Nephron progenitor cell (in vitro differentiated cells): Measurements from ENCODE around the gene SSX2IP.

Experiments used
- DNase-seq: peaks from one replicate; pipeline ENCODE4 v3.0.0; 2021
- H3K27ac Mint-ChIP-seq: 2 replicates; pipeline ENCODE4 v1.8.0; 2021; ENCODE audit warnings: mild to moderate bottlenecking, moderate library complexity, mixed read lengths
- H3K27me3 Mint-ChIP-seq: 2 replicates; pipeline ENCODE4 v1.8.0; 2021; ENCODE audit warnings: mild to moderate bottlenecking, low read depth, mixed read lengths; ENCODE audit not compliant: poor library complexity
- H3K36me3 Mint-ChIP-seq: 2 replicates; pipeline ENCODE4 v1.8.0; 2021; ENCODE audit warnings: low read depth, mixed read lengths
- H3K4me1 Mint-ChIP-seq: 2 replicates; pipeline ENCODE4 v1.8.0; 2021; ENCODE audit warnings: mixed read lengths
- H3K4me3 Mint-ChIP-seq: 2 replicates; pipeline ENCODE4 v1.8.0; 2021; ENCODE audit warnings: mild to moderate bottlenecking, moderate library complexity, mixed read lengths
- H3K9me3 Mint-ChIP-seq: 2 replicates; pipeline ENCODE4 v1.8.0; 2021; ENCODE audit warnings: mild to moderate bottlenecking, moderate library complexity, mixed read lengths
- TF ChIP-seq, protein P1 (sequence below): fragments of 200-600 bp; sonication (generic); IDR thresholded peaks from 2 replicates; pipeline ENCODE4 v1.5.0; 2021; ENCODE audit warnings: antibody characterized with exemption

The SSX2IP gene

DNA sequence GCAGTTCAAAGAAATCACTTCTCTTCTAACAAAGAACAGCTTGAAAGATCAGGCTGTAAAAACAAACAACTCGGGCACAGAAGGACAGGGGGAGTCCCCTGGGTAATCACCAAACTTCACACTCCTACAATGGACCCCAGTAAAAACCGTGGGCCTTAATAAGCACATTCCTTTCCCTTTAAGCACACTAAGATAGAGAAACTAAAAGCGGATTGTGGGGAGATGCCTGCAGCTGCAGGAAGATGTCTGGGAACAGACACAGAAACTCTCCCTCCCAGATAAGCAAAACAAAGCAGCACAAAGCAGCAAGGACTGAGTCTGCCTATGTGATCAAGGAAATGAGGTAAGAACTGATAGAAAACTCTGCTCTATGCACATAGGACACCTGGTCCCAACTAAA is 78.5 kb downstream of the SSX2IP start:
- peaks cover 11% of the 10 kb centered on the region for H3K4me1 Mint-ChIP-seq
- H3K36me3 Mint-ChIP-seq, result peaks cover 47% of the 10 kb centered on the region
- H3K9me3 Mint-ChIP-seq, result peaks cover 84% of the 10 kb centered on the region
- H3K4me3 Mint-ChIP-seq, result peak overlapping the region; percentile 18
- DNase-seq, result no peak
- TF ChIP-seq, protein P1, sequence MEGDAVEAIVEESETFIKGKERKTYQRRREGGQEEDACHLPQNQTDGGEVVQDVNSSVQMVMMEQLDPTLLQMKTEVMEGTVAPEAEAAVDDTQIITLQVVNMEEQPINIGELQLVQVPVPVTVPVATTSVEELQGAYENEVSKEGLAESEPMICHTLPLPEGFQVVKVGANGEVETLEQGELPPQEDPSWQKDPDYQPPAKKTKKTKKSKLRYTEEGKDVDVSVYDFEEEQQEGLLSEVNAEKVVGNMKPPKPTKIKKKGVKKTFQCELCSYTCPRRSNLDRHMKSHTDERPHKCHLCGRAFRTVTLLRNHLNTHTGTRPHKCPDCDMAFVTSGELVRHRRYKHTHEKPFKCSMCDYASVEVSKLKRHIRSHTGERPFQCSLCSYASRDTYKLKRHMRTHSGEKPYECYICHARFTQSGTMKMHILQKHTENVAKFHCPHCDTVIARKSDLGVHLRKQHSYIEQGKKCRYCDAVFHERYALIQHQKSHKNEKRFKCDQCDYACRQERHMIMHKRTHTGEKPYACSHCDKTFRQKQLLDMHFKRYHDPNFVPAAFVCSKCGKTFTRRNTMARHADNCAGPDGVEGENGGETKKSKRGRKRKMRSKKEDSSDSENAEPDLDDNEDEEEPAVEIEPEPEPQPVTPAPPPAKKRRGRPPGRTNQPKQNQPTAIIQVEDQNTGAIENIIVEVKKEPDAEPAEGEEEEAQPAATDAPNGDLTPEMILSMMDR, result no peak
- peaks cover 3% of the 10 kb centered on the region for H3K27me3 Mint-ChIP-seq
- H3K27ac Mint-ChIP-seq, result peak overlapping the region; percentile 96

DNA sequence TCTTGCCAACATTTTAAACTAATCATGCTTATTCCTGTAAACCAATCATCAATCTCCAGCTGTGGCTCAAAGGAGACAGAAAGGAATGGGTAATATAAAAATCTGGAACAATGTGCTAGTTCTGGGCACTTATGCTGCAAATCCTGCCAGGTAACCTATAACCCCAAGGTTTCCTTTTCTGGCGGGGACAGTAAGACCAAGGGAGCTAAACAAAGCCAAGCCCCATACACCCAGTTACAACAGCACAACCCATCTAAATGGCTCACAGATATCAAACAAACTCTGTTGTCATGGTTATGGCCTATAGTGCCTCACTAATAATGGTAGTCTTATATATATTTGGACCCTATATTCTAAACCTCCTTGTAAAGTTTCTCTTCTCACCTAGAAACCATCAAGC is 79.2 kb downstream of the SSX2IP start:
- H3K36me3 Mint-ChIP-seq, result peaks cover 54% of the 10 kb centered on the region
- H3K27ac Mint-ChIP-seq, result peak overlapping the region; percentile 96
- peaks cover 3% of the 10 kb centered on the region for H3K27me3 Mint-ChIP-seq
- H3K4me1 Mint-ChIP-seq, result peaks cover 8% of the 10 kb centered on the region
- no peak overlapping the region for H3K4me3 Mint-ChIP-seq
- TF ChIP-seq, protein P1, result no peak
- DNase-seq, result no peak
- peaks cover 88% of the 10 kb centered on the region for H3K9me3 Mint-ChIP-seq

DNA sequence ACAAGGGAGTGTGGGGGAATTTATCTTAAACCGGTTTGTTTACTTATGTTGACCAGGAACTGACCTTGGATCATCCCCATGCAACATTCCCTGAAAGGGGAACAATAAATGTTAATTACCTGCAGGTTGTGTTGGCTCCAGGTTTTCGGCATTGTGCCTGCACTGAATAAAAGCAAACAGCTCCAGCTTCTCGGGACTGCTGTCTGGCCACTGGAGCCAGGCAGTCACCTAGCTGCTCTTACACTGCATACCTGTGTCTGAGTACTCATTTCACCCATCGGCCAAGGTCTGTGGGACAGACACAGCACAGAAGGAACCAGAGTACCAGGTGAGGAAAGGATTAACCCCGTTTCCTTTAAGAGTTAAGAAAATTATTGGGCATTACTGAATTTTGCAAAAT is 83.3 kb downstream of the SSX2IP start:
- Mint-ChIP-seq H3K4me3 (no peak overlapping the region), H3K36me3 (peaks cover 54% of the 10 kb centered on the region), H3K4me1 (peaks cover 8% of the 10 kb centered on the region), H3K27ac (no peak overlapping the region), H3K27me3 (no peaks in the 10 kb centered on the region), H3K9me3 (peaks cover 93% of the 10 kb centered on the region)
- TF ChIP-seq, protein P1, result no peak
- DNase-seq, result no peak

DNA sequence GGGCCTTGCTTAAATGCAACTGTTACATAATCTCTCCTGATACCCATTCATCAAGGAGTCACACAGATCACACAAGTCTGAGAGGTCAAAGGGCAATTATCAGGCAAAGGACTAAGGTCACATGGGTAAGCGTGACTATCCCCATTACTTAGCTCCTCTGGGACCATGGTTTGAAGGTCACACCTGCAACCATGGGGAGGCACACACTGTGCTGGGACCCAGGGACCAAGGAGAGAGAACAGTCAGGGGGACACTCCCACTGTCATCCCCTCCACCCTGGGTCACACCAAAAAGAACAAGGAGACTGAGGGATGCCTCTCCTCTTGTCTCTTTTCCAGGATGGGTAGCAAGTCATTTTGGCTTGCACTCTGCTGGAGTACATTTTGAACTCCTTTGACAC is 85.1 kb downstream of the SSX2IP start:
- H3K36me3 Mint-ChIP-seq, result peaks cover 41% of the 10 kb centered on the region
- no peaks in the 10 kb centered on the region for H3K27me3 Mint-ChIP-seq
- TF ChIP-seq, protein P1, result no peak
- no peak for DNase-seq
- peaks cover 83% of the 10 kb centered on the region for H3K9me3 Mint-ChIP-seq
- no peak overlapping the region for H3K27ac Mint-ChIP-seq
- no peaks in the 10 kb centered on the region for H3K4me1 Mint-ChIP-seq
- no peak overlapping the region for H3K4me3 Mint-ChIP-seq

DNA sequence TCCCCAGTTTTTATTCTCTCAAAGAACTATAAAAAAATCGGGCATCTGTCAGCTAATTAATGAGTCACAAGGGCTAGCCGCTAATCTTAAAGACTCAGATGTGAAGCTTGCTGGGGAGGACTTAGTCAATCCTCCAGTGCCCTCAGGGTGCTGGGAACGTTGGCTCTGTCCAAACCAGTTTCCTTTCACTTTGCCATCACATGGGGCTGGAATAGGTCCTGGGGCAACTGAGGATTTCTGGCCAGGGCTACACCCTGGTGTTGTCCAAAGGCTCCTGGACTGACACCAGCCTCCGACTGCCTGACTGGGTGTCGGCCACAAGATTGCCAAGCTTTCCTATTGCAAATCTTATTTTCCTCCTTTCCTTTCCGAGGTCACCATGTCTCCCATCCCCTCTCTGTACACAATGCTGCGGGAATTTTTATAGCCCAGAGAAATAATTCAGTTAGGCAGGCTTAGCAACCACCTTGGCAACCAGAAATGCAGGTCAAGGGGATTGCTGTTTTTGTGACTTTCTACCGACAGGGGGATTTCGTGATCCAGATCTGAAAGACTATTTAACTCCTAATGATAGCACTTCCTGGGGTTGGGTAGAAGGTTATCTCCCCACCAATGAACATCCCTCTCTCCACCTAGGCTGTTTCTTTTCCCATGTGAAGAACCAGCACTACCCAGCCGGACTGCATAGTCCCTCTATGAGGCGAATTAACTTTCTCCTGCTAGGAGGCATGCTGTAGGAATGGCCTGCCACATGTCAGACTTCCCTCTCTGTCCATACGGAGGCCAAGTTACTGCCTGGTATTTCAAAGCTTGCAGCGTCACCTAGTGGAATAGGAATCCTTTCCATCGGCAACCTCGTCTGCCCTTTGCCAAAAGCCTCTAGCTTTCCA is 86.1 kb downstream of the SSX2IP start:
- H3K36me3 Mint-ChIP-seq, result peaks cover 40% of the 10 kb centered on the region
- H3K9me3 Mint-ChIP-seq, result peaks cover 80% of the 10 kb centered on the region

More for the DNA sequence above, 86.1 kb downstream of the SSX2IP start:
- TF ChIP-seq, protein P1, result no peak
- Mint-ChIP-seq H3K4me1 (peaks cover 4% of the 10 kb centered on the region), H3K4me3 (no peak overlapping the region), H3K27ac (no peak overlapping the region), H3K27me3 (no peaks in the 10 kb centered on the region)
- DNase-seq, result no peak
